Measurements from ENCODE around the gene SPAG7.
"Not testable (repeated sequence)": the region's sequence is repeated elsewhere in the genome, so short reads cannot be mapped to it uniquely, and the experiment has no call there.

SPAG7 gene

DNA sequence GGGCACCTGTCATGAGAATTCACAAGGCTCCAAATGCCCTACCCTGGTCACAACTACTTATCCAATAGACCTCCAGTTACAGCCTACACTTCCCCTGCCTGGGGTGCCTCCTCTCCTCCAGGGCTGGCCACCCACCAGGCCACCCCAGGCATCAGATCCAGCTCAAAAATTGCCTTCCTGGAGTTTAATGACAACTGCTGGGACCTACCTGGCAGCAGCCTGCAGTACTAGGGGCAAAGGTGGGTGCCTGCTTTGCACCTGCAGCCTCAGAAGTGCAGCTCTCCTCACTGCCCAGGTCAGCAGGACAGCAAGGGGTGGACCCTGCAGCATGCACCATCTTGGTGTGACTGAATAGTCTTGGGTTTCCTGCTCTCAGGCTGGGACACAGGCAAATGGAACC is 32.0 kb downstream of the SPAG7 start:
- no peak for FAIRE-seq

DNA sequence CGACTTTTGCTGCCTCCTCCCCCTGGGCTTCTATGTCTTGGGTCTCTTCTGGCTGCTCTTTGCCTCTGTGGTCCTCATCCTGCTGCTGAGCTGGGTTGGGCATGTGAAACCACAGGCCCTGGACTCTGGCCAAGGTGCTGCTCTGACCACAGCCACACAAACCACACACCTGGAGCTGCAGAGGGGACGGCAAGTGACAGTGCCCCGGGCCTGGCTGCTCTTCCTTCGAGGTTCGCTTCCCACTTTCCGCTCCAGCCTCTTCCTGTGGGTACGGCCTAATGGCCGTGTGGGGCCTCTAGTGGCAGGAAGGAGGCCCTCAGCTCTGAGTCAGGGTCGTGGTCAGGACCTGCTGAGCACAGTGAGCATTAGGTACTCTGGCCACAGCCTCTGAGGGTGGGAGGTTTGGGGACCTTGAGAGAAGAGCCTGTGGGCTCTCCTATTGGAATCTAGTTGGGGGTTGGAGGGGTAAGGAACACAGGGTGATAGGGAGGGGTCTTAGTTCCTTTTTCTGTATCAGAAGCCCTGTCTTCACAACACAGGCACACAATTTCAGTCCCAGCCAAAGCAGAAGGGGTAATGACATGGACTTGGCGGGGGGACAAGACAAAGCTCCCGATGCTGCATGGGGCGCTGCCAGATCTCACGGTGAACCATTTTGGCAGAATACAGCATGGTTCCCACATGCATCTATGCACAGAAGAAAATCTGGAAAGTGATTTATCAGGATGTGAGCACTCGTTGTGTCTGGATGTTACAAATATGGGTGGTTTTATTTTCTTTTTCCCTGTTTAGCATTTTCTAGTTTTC is 33.2 kb downstream of the SPAG7 start:
- no peak for FAIRE-seq

DNA sequence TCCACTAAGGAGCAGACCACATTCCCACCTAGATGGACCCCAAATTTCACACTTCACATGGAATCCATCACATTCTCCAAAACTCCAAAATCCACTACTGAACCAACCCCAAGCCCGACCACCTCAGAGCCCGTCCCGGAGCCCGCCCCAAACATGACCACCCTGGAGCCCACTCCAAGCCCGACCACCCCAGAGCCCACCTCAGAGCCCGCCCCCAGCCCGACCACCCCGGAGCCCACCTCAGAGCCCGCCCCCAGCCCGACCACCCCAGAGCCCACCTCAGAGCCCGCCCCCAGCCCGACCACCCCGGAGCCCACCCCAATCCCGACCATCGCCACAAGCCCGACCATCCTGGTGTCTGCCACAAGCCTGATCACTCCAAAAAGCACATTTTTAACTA is 34.0 kb downstream of the SPAG7 start:
- no peak for FAIRE-seq

DNA sequence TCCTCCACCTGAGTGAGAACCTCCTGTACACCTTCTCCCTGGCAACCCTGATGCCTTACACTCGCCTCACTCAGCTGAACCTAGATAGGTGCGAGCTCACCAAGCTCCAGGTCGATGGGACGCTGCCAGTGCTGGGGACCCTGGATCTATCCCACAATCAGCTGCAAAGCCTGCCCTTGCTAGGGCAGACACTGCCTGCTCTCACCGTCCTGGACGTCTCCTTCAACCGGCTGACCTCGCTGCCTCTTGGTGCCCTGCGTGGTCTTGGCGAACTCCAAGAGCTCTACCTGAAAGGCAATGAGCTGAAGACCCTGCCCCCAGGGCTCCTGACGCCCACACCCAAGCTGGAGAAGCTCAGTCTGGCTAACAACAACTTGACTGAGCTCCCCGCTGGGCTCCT is 34.9 kb downstream of the SPAG7 start:
- FAIRE-seq = no peak

DNA sequence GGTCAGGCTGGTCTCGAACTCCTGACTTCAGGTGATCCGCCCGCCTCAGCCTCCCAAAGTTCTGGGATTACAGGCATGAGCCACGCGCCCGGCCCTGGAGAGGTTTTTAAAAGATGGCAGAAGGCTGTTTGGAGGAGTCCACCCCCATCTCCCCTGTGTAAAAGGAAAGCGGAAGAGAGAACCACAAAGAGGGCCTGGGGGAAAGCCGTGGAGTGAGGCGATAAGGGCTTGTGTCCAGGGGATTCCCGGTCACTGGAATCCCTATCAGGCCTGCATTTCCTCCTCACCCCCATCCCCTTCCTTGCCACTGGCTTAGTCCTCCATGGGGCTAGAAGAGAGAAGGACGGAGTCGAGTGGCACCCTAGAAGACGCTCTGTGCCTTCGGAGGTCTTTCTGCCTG is 35.7 kb downstream of the SPAG7 start, which contains the start of gene GP1BA:
GP1BA (plus strand) TSS at position 315 of the 400 bp plus-strand sequence. CDS start 328 bp downstream, outside the sequence.
- FAIRE-seq = no peak

DNA sequence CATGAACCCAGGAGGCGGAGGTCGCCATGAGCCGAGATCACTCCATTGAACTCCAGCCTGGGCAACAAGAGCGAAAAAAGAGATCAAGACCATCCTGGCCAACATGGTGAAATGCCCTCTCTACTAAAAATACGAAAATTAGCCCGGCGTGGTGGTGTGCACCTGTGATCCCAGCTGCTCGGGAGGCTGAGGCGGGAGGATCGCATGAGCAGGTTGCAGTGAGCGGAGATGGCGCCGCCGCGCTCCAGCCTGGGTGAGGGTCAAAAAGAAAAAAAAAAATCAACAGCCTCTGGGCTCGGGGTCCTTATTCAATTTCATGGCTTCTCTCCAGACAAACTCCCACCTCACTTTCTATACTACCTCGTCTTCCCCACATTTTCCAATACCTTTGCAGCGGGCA is 38.7 kb downstream of the SPAG7 start:
- FAIRE-seq = no peak

DNA sequence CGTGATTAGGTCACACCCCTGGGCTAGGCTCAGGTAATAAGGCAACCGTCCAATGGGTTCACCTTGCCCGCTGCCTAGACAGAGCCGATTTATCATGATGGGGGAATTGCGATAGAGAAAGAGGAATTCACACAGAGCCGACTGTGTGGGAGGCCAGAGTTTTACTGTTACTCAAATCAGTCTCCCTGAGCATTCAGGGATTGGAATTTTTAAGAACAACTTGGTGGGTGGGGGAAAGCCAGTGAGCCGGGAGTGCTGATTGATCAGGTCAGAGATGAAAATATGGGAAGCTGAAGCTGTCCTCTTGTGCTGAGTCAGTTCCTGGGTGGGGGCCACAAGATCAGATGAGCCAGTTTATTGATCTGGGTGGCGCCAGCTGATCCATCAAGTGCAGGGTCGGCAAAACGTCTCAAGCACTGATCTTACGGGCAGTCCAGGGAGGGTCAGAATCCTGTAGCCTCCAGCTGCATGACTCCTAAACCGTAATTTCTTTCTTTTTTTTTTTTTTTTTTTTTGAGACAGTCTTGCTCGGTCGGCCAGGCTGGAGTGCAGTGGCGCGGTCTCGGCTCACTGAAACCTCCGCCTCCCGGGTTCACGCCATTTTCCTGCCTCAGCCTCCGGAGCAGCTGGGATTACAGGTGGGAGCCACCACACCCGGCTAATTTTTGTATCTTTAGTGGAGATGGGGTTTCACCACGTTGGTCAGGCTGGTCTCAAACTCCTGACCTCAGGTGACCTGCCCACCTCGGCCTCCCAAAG is 40.9 kb downstream of the SPAG7 start:
- not testable (repeated sequence) for FAIRE-seq

DNA sequence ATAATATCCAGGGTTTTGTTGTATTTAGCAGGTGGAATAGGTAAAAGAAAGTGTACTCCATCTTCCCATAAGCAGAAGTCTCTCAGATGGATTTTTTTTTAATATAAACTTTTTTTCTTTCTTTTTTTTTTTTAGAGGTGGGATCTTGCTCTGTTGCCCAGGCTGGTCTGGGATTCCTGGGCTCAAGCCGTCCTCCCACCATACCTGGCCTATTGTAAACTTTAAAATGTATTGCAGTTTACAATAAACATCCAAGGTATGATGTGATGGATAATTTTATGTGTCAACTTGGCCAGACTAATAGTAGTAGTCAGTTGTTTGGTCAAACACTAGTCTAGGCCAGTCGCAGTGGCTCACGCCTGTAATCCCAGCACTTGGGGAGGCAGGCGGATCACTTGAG is 46.3 kb downstream of the SPAG7 start:
- FAIRE-seq = no peak

DNA sequence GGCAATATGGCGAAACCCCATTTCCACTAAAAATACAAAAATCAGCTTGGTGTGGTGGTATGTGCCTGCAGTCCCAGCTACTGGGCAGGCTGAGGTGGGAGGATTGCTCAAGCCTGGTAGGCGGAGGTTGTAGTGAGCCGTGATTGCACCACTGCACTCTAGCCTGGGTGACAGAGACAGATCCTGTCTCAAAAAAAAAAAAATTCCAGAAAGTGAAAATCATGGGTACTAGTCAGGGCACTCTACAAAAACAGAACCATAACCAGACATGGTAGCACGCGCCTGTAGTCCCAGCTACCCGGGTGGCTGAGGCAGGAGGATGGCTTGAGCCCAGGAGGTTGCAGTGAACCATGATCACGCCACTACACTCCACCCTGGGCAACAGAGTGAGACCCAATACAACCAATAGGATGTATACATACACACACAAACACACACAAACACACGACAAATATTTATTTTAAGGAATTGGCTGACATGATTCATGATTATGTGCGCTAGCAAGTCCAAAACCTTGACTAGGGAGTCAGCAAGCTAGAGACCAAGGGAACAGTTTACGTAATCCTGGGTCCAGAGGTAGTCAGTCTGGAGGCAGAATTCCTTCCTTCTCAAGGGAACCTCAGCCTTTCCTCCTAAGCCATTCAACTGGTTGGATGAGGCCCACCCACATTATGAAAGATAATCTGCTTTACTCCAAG is 47.1 kb downstream of the SPAG7 start:
- FAIRE-seq = no peak

DNA sequence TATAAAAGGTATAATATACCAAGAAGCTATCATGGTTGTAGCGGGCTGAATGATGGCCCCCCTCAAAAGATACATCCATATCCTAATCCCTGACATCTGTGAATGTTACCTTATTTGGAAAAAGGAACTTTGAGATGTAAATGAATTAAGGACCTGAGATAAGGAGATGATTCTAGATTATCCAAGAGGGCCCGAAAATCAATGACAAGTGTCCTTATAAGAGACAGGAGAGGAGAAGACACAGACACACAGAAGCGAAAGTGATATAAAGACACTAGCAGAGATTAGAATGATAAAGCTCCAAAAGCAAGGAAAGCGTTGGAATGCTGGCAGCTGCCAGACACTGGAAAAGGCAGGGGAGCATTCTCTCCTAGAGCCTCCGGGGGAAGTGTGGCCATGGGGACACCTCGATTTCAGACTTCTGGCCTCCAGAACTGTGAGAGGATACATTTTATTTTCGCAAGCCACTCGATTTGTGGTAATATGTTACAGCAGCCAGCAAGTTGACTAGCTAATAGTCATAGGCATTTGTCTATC is 48.0 kb downstream of the SPAG7 start:
- no peak for FAIRE-seq

DNA sequence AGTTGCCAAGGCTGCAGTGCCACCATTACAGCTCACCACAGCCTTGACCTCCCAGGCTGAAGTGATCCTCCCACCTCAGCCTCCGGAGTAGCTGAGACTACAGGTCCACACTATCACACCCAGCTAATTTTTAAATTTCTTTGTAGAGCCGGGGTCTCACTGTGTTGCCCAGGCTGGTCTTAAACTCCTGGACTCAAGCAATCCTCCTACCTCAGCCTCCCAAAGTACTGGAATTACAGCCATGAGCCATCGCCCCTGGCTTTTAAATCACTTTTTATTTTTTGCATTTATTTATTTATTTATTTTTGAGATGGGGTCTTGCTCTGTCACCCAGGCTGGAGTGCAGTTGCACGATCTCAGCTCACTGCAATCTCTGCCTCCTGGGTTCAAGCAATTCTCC is 53.1 kb downstream of the SPAG7 start:
- not testable (repeated sequence) for FAIRE-seq

DNA sequence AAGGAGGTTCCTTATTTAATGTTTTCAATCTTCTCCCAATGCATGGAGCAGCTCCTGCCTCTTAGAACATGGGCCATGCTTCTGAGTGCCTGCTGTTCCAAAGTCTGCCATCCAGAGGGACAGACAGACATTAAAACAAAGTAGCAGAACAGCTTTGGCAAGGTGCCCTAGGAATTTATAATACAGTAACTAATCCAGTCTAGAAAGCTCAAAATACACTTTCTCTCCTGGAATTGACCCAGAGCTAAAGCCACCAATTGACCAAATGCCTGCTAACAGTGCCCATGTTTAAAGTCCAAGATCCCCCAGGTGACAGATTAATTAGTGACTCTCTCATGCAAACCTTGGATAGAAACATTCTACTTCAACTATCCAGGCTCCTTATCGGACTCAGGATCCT is 53.6 kb downstream of the SPAG7 start:
- no peak for FAIRE-seq
